ENCODE results near the gene ERF. TPM values are rescaled to one million over a fixed set of nuclear protein-coding genes. Genes with fewer than 3 reads are reported as not detected.

Gene ERF
- polyA plus RNA-seq, 3 donors: 65.2 to 78.9 (median 74.2) TPM

DNA sequence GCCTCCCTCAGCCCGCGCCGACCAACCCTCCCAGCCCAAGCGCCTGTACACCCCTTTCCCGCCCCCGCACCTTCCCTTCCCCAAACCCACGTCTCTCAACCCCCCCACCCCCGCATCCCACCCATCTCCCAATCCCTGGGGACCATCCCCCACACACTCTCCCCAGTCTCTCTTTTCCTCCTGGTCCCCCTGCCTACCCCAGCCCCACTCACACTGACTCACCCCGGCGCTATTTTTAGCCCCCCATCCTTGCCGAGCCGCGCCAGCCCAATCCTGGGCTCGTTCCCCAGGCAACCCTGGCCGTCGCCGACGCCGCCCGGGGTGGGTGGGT lies 25.9 kb upstream of the ERF start:
- DNase-seq (ENCODE audit: extremely low read depth in 1 of 11, low read depth in 9 of 11, low spot score in 4 of 11): no peak

DNA sequence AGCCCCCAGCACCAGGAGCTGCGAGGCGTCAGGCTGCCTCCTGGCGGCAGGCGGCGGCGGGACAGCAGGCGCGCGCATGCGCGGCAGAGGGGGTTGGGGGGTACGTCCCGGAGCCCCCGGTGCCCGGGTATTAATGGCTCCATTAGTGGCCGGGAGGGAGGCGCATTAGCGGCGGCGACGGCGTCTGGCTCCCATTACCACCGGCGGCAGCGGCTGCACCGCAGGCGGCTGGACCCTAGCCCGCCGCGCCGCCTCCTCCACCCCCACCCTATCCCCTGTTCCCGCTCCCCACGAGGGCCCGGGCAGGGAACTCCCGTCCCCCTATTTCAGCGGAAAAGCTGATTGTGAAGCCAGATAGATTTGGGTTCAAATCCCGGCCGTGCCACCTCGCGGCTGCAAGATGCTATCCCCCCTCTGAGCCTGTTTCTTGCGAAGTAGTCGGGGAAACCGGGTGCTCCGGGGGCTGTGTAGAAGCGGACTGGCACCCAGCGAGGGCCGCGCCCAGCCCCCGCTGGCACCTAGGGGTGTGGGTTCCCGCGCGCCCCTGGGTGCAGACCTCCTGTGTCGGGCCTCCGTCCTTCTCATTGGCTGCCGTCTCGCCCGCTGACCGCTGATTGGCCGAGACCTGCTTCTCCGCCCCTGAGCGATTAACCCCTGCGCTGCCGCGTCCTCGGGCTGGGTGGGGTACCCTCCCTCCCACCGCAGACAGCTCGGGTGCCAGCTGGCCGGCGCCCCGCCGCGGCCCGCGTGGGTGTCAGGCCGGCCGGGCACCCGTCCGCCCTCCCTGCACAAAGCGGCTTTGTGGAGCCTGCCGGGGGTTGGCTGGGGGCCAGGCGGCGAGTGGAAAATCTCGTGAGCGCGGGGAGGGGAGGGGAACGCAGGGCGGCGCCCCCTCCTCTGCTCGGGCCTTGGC lies 25.2 kb upstream of the ERF start:
- DNase-seq (ENCODE audit: extremely low read depth in 1 of 11, low read depth in 9 of 11, low spot score in 4 of 11): peak in 4 of 11 donors; percentile 75 to 86 (median 80)

- no peak for DNase-seq (ENCODE audit: extremely low read depth in 1 of 11, low read depth in 9 of 11, low spot score in 4 of 11)
Measured at GRCh38 chr19:42279155-42279901, 24.4 kb upstream of the ERF start.

GRCh38 chr19:42278452-42279154 lies 23.7 kb upstream of the ERF start:
- no peak for DNase-seq (ENCODE audit: extremely low read depth in 1 of 11, low read depth in 9 of 11, low spot score in 4 of 11)

GRCh38 chr19:42277821-42278451 lies 23.0 kb upstream of the ERF start:
- no peak for DNase-seq (ENCODE audit: extremely low read depth in 1 of 11, low read depth in 9 of 11, low spot score in 4 of 11)

GRCh38 chr19:42276821-42277220 lies 21.9 kb upstream of the ERF start:
- no peak for DNase-seq (ENCODE audit: extremely low read depth in 1 of 11, low read depth in 9 of 11, low spot score in 4 of 11)

GRCh38 chr19:42276284-42276683 lies 21.4 kb upstream of the ERF start:
- DNase-seq (ENCODE audit: extremely low read depth in 1 of 11, low read depth in 9 of 11, low spot score in 4 of 11): no peak

- DNase-seq (ENCODE audit: extremely low read depth in 1 of 11, low read depth in 9 of 11, low spot score in 4 of 11): no peak
Measured at GRCh38 chr19:42275517-42275916, 20.6 kb upstream of the ERF start.

GRCh38 chr19:42275103-42275502 lies 20.2 kb upstream of the ERF start:
- DNase-seq (ENCODE audit: extremely low read depth in 1 of 11, low read depth in 9 of 11, low spot score in 4 of 11): no peak

DNA sequence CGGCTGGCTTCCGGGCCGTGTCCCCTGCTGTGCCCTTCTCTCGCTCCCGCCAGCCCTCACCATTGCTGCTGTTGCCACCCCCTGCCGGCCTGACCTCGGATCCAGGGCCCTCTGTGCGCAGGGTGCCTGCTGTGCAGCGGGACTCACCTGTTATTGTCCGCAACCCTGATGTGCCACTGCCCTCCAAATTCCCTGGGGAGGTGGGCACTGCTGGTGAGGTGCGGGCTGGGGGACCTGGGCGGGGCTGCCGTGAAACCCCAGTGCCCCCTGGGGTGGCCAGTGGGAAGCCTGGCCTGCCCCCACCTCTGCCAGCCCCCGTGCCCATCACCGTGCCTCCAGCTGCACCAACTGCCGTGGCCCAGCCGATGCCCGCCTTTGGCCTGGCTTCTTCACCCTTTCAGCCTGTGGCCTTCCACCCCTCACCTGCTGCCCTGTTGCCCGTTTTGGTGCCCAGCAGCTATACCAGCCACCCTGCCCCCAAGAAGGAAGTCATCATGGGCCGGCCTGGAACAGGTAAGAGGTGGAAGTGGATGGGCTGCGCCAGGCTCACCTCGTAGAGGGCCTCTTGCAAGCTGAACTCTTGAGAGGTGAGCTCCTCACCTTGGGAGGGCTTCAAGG lies 19.2 kb upstream of the ERF start:
- DNase-seq (ENCODE audit: extremely low read depth in 1 of 11, low read depth in 9 of 11, low spot score in 4 of 11): no peak

GRCh38 chr19:42273407-42274064 lies 18.6 kb upstream of the ERF start:
- no peak for DNase-seq (ENCODE audit: extremely low read depth in 1 of 11, low read depth in 9 of 11, low spot score in 4 of 11)

GRCh38 chr19:42272989-42273406 lies 18.1 kb upstream of the ERF start:
- DNase-seq (ENCODE audit: extremely low read depth in 1 of 11, low read depth in 9 of 11, low spot score in 4 of 11): no peak

- DNase-seq (ENCODE audit: extremely low read depth in 1 of 11, low read depth in 9 of 11, low spot score in 4 of 11): no peak
Measured at GRCh38 chr19:42272535-42272897, 17.6 kb upstream of the ERF start.

DNA sequence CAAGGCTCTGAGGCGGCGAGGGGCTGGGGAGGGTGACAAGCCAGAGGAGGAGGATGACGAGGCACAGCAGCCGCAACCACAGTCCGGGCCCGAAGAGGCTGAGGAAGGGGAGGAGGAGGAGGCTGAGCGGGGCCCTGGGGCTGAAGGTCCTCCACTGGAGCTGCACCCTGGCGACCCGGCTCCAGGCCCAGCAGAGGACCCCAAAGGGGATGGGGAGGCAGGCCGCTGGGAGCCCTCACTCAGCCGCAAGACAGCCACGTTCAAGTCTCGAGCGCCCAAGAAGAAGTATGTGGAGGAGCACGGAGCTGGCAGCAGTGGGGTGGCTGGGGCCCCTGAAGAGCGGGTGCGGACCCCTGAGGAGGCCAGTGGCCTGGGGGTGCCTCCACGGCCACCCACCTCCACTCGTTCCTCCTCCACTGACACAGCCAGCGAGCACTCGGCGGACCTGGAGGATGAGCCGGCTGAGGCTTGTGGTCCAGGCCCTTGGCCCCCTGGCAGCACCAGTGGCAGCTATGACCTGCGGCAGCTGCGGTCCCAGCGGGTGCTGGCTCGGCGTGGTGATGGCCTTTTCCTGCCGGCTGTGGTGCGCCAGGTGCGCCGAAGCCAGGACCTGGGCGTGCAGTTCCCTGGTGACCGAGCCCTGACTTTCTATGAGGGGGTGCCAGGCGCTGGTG lies 17.1 kb upstream of the ERF start:
- DNase-seq (ENCODE audit: extremely low read depth in 1 of 11, low read depth in 9 of 11, low spot score in 4 of 11): no peak

DNA sequence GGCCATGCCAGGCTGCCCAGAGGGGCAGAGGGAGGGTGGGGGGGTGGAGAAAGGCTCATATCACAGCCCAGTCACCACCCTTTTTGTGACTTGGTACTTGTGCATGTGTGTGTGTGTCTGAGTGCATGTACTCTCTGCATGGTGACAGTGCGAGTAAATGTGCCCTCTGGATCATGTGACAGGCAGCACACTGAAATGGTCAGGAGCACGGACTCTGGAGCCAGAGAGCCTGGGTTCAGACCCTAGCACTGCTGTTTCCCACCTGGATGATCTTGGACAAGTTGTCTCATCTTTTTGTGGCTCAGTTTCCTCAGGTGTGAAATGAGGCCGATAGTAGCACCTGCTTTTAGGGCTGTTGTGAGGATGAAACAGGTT lies 16.1 kb upstream of the ERF start:
- DNase-seq (ENCODE audit: extremely low read depth in 1 of 11, low read depth in 9 of 11, low spot score in 4 of 11): no peak

GRCh38 chr19:42270346-42271044 lies 15.6 kb upstream of the ERF start:
- no peak for DNase-seq (ENCODE audit: extremely low read depth in 1 of 11, low read depth in 9 of 11, low spot score in 4 of 11)

DNA sequence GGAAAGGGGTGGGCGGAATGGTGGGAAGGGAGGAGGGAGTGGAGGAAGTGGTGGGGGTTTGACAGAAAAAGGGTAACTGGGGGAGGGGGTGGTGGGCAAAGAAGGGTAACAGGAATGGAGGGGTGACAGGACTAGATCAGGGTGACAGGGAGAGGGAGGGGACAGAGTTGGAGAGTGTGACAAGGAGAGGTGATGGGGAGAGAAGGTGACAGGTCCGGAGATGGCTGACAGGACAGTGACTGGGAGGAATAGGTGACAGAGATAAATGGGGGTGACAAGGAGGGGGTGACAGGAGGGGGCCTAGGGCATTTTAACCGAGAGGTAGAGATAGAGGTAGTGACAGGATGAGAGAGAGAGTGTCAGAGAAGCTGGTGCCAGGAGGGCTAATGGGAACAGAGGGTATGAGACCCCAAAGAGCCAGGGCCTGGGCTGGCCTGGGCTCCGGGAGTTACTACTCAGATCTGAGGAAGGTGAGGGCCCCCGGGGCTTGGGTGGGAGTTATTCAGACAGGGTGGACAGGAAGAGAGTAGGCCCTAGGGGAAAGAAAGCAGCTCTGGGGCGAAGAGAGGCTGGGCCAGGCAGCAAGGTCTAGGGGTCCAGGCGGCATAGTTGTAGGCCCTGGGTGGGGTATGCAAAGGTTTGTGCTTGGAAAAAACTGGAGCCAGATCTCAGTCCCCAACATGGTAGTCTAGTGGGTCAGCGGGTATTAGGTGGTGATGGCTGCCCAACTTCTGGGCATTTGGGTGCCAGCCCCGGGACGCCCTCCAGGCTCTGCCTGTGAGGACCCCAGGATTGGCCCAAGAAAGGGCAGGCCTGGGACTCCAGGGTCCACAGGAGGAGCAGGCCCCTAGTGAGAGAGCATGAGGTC lies 14.8 kb upstream of the ERF start:
- no peak for DNase-seq (ENCODE audit: extremely low read depth in 1 of 11, low read depth in 9 of 11, low spot score in 4 of 11)
